HCT116 (cell line): ENCODE measurements around the gene TCL1B. TPM values are rescaled to one million over a fixed set of nuclear protein-coding genes. Genes with fewer than 3 reads are reported as not detected.

Experiments
- ATAC-seq: fragments of 200-7000 bp; cut with Tn5 transposase; 2 replicates; pipeline ENCODE4 v1.9.1; 2020; ENCODE audit warnings: mild to moderate bottlenecking, moderate library complexity
- BruUV-seq: library from RNA; stranded (reverse); fragments of 400-500 nt; replicated peaks from 2 replicates; lab custom pipeline; 2021; lab: Mats Ljungman, UMichigan
- CTCF ChIA-PET: fragments of 300-600 bp; sonication (Branson Sonifier 250); formaldehyde crosslinking; loops from one replicate; lab custom pipeline; 2021; ENCODE audit warnings: antibody characterized with exemption; lab: Charles Lee
- POLR2A ChIA-PET: fragments of 300-600, 350-600 bp; sonication (Branson Sonifier 250); formaldehyde crosslinking; loops from one replicate; lab custom pipeline; 2021; ENCODE audit warnings: antibody characterized with exemption; lab: Charles Lee
- RAD21 ChIA-PET, 2 experiments: fragments of 300-600 bp; sonication (Branson Sonifier 250); formaldehyde crosslinking; loops; one replicate each; lab custom pipeline; 2023; ENCODE audit warnings: low total read pairs in 2 of 2; ENCODE audit not compliant: uncharacterized antibody in 2 of 2, unreplicated experiment in 2 of 2, low non-redundant PET in 1 of 2; lab: Charles Lee
- DNase-seq: peaks from one replicate; pipeline ENCODE4 v3.0.0-alpha.2; 2010; ENCODE audit warnings: low read depth, low spot score
- H2AFZ ChIP-seq: fragments of 200-600 bp; shearing (Covaris generic), sonication (generic); 2 replicates; pipeline ENCODE4 v1.6.1; 2017; ENCODE audit warnings: low read depth, mixed run types, mixed read lengths, antibody characterized with exemption, low read length; ENCODE audit not compliant: poor library complexity, severe bottlenecking
- H3K27ac ChIP-seq: 2 replicates; pipeline ENCODE4 v1.5.1; 2012; ENCODE audit warnings: low read depth, low read length
- H3K27me3 ChIP-seq: fragments of 200-600 bp; sonication (generic); 2 replicates; pipeline ENCODE4 v1.6.1; 2016; ENCODE audit warnings: mixed run types, low read length, mixed read lengths; ENCODE audit not compliant: insufficient read depth
- H3K36me3 ChIP-seq, 2 experiments: fragments of 200-500 bp in 1 of 2; fragments of 200-600 bp in 1 of 2; sonication (Bioruptor generic) in 1 of 2; sonication (generic) in 1 of 2; 2 replicates each; pipeline versions ENCODE4 v1.5.1 to v1.6.1; 2014 to 2016; ENCODE audit warnings: low read length in 2 of 2, inconsistent platforms in 1 of 2, mixed read lengths in 1 of 2, mixed run types in 1 of 2; ENCODE audit not compliant: insufficient read depth in 2 of 2, control insufficient read depth in 1 of 2
- H3K4me1 ChIP-seq, 2 experiments: fragments of 200-600 bp in 1 of 2; sonication (generic) in 1 of 2; 2 replicates each; pipeline versions ENCODE4 v1.5.1 to v1.6.1; 2012 to 2017; ENCODE audit warnings: low read length in 2 of 2, inconsistent platforms in 1 of 2, mild to moderate bottlenecking in 1 of 2, mixed read lengths in 1 of 2, mixed run types in 1 of 2, moderate library complexity in 1 of 2; ENCODE audit not compliant: insufficient read depth in 2 of 2, control insufficient read depth in 1 of 2
- H3K4me2 ChIP-seq: fragments of 200-600 bp; sonication (generic); 2 replicates; pipeline ENCODE4 v1.6.1; 2017; ENCODE audit warnings: mixed run types, low read length, mixed read lengths
- H3K4me3 ChIP-seq, 2 experiments: fragments of 200-600 bp in 1 of 2; sonication (generic) in 1 of 2; replicated peaks in 1 of 2; 2 replicates each; pipeline ENCODE4 v1.5.1; 2011 to 2016; ENCODE audit warnings: low read length in 2 of 2, control low read depth in 1 of 2, low read depth in 1 of 2, mild to moderate bottlenecking in 1 of 2, mixed read lengths in 1 of 2, mixed run types in 1 of 2
- H3K79me2 ChIP-seq: fragments of 200-600 bp; sonication (generic); 2 replicates; pipeline ENCODE4 v1.6.1; 2017; ENCODE audit warnings: mild to moderate bottlenecking, mixed run types, low read length, moderate library complexity, mixed read lengths; ENCODE audit not compliant: insufficient read depth
- H3K9ac ChIP-seq: fragments of 200-600 bp; sonication (generic); 2 replicates; pipeline ENCODE4 v1.6.1; 2016; ENCODE audit warnings: low read length, mixed read lengths
- H3K9me2 ChIP-seq: fragments of 200-600 bp; sonication (generic), shearing (Covaris generic); 2 replicates; pipeline ENCODE4 v1.6.1; 2017; ENCODE audit warnings: mixed run types, mild to moderate bottlenecking, moderate library complexity; ENCODE audit not compliant: insufficient read depth
- H3K9me3 ChIP-seq, 2 experiments: fragments of 200-500 bp in 1 of 2; fragments of 200-600 bp in 1 of 2; sonication (Bioruptor generic) in 1 of 2; sonication (generic) in 1 of 2; 2 replicates each; pipeline ENCODE4 v1.6.1; 2014 to 2017; ENCODE audit warnings: low read length in 2 of 2, mixed read lengths in 2 of 2, inconsistent platforms in 1 of 2, low read depth in 1 of 2, mild to moderate bottlenecking in 1 of 2, mixed run types in 1 of 2, moderate library complexity in 1 of 2; ENCODE audit not compliant: control insufficient read depth in 1 of 2, insufficient read depth in 1 of 2
- H4K20me1 ChIP-seq: fragments of 200-600 bp; sonication (generic), shearing (Covaris generic); 2 replicates; pipeline ENCODE4 v1.6.1; 2017; ENCODE audit warnings: mixed run types, mild to moderate bottlenecking, moderate library complexity; ENCODE audit not compliant: insufficient read depth
- ATF3 ChIP-seq: IDR thresholded peaks from 2 replicates; pipeline ENCODE4 v1.6.1; 2012
- CBX3 ChIP-seq: IDR thresholded peaks from 2 replicates; pipeline ENCODE4 v1.6.1; 2012; ENCODE audit warnings: low read depth
- CEBPB ChIP-seq: IDR thresholded peaks from 2 replicates; pipeline ENCODE4 v1.6.1; 2012; ENCODE audit warnings: low read depth
- CTCF ChIP-seq, 3 experiments: fragments of 200-600 bp in 1 of 3; sonication (generic) in 1 of 3; IDR thresholded peaks in 2 of 3; conservative IDR thresholded peaks in 1 of 3; 2 replicates each; pipeline ENCODE4 v1.5.1; 2012 to 2017; ENCODE audit warnings: low read depth in 2 of 3, low read length in 2 of 3, antibody characterized with exemption in 1 of 3, borderline replicate concordance in 1 of 3, control low read depth in 1 of 3, mild to moderate bottlenecking in 1 of 3, mixed read lengths in 1 of 3, mixed run types in 1 of 3, moderate library complexity in 1 of 3; ENCODE audit not compliant: insufficient read depth in 1 of 3
- EGR1 ChIP-seq: IDR thresholded peaks from 2 replicates; pipeline ENCODE4 v1.6.1; 2012; ENCODE audit warnings: low read depth
- ELF1 ChIP-seq: IDR thresholded peaks from 2 replicates; pipeline ENCODE4 v1.6.1; 2012; ENCODE audit warnings: low read depth, borderline replicate concordance
- EZH2phosphoT487 ChIP-seq: fragments of 200-600 bp; IDR thresholded peaks from 2 replicates; pipeline ENCODE4 v1.6.1; 2018; ENCODE audit warnings: antibody characterized with exemption, borderline replicate concordance
- FOSL1 ChIP-seq: IDR thresholded peaks from 2 replicates; pipeline ENCODE4 v1.6.1; 2012; ENCODE audit warnings: low read depth
- JUND ChIP-seq: IDR thresholded peaks from 2 replicates; pipeline ENCODE4 v1.6.1; 2012
- MAX ChIP-seq: IDR thresholded peaks from 2 replicates; pipeline ENCODE4 v1.6.1; 2012
- POLR2A ChIP-seq: IDR thresholded peaks from 2 replicates; pipeline ENCODE4 v1.7.0; 2011; ENCODE audit warnings: borderline replicate concordance; ENCODE audit not compliant: insufficient read depth, insufficient read length; ENCODE audit errors: extremely low read depth
- RAD21 ChIP-seq: IDR thresholded peaks from 2 replicates; pipeline ENCODE4 v1.6.1; 2012; ENCODE audit warnings: low read depth, mild to moderate bottlenecking
- SP1 ChIP-seq: IDR thresholded peaks from 2 replicates; pipeline ENCODE4 v1.6.1; 2012; ENCODE audit warnings: low read depth
- SRF ChIP-seq: IDR thresholded peaks from 2 replicates; pipeline ENCODE4 v1.6.1; 2012; ENCODE audit warnings: low read depth
- TCF7L2 ChIP-seq: IDR thresholded peaks from 2 replicates; pipeline ENCODE4 v1.7.0; 2011; ENCODE audit warnings: borderline replicate concordance, inconsistent platforms; ENCODE audit not compliant: insufficient read depth, insufficient read length; ENCODE audit errors: extremely low read depth
- YY1 ChIP-seq: IDR thresholded peaks from 2 replicates; pipeline ENCODE4 v1.6.1; 2011; ENCODE audit warnings: low read length, low read depth, moderate library complexity, mild to moderate bottlenecking; ENCODE audit not compliant: insufficient replicate concordance; ENCODE audit errors: extremely low read depth
- ZFX ChIP-seq: fragments of 450-650 bp; IDR thresholded peaks from 2 replicates; pipeline ENCODE4 v1.6.1; 2017
- ZNF274 ChIP-seq: fragments of 200-500 bp; sonication (Bioruptor generic); IDR thresholded peaks from 2 replicates; pipeline ENCODE4 v1.6.1; 2014; ENCODE audit warnings: mild to moderate bottlenecking, low read depth, low read length, inconsistent platforms
- intact Hi-C: fragments of 100-400 bp; cut with micrococcal nuclease; formaldehyde crosslinking; loops from 2 replicates; pipeline ENCODE4 v1.10.0; 2022
- total RNA-seq: library from RNA; stranded (reverse); gene quantifications from one replicate; pipeline ENCODE4 v1.2.1, GENCODE V29; 2021; ENCODE audit not compliant: unreplicated experiment

TCL1B gene
- total RNA-seq, 1 experiment from 2014 or later: not detected

GRCh38 chr14:95645389-95645996 is 40.7 kb upstream of the TCL1B start:
- ATAC-seq: no peak
- H4K20me1 ChIP-seq: no peaks in the 10 kb centered on the region
- H2AFZ ChIP-seq: no peak overlapping the region
- peaks cover 45% of the 10 kb centered on the region for H3K27me3 ChIP-seq
- no peak overlapping the region for H3K4me3 ChIP-seq
- ChIA-PET RAD21 (no interaction called here), POLR2A (no interaction called here), CTCF (no interaction called here)
- intact Hi-C loops: no loop called here
- H3K9ac ChIP-seq: no peak overlapping the region
- H3K79me2 ChIP-seq: no peaks in the 10 kb centered on the region
- no peaks in the 10 kb centered on the region for H3K4me1 ChIP-seq
- H3K9me2 ChIP-seq: no peaks in the 10 kb centered on the region
- H3K27ac ChIP-seq: no peak overlapping the region
- no peak for DNase-seq
- H3K9me3 ChIP-seq: no peaks in the 10 kb centered on the region
- no peak for TF ChIP-seq RAD21
- TF ChIP-seq SP1: no peak
- no peak for TF ChIP-seq EGR1
- no peak for TF ChIP-seq ELF1
- no peak for TF ChIP-seq YY1
- no peak for TF ChIP-seq POLR2A
- TF ChIP-seq JUND: no peak
- TF ChIP-seq ATF3: no peak
- no peak for TF ChIP-seq ZNF274
- TF ChIP-seq CTCF (IDR thresholded peaks at IDR 0.05 in 2 of 3, conservative IDR thresholded peaks at IDR 0.05 in 1 of 3; ENCODE audit: borderline replicate concordance in 1 of 3, insufficient read depth in 1 of 3, low read depth in 2 of 3, low read length in 2 of 3): no peak
- TF ChIP-seq EZH2phosphoT487: no peak
- no peak for TF ChIP-seq TCF7L2
- no peak for TF ChIP-seq SRF
- no peak for TF ChIP-seq CEBPB
- TF ChIP-seq FOSL1: no peak
- no peak for TF ChIP-seq ZFX
- TF ChIP-seq CBX3: no peak
- no peak for TF ChIP-seq MAX
- no peaks in the 10 kb centered on the region for H3K36me3 ChIP-seq
- H3K4me2 ChIP-seq: no peak overlapping the region
- BruUV-seq: no TSS peak
